Smooth muscle cell (in vitro differentiated cells): Measurements from ENCODE around the gene KCNT2. TPM values are rescaled to one million over a fixed set of nuclear protein-coding genes. Genes with fewer than 3 reads are reported as not detected.

Experiments used
- DNase-seq: peaks from one replicate; lab custom pipeline; 2025; ENCODE audit not compliant: unreplicated experiment; lab: John Stamatoyannopoulos, UW
- H2AFZ ChIP-seq: fragments of 200-600 bp; sonication (generic); 2 replicates; pipeline ENCODE4 v1.6.0; 2016; ENCODE audit warnings: antibody characterized with exemption, low read depth, mild to moderate bottlenecking
- H3F3A ChIP-seq: fragments of 200-600 bp; sonication (generic); 2 replicates; pipeline ENCODE4 v1.6.0; 2017; ENCODE audit warnings: antibody characterized with exemption, low read depth
- H3K27ac ChIP-seq: fragments of 200-600 bp; sonication (generic); 2 replicates; pipeline ENCODE4 v1.5.1; 2016; ENCODE audit warnings: low read depth, mild to moderate bottlenecking
- H3K27me3 ChIP-seq: fragments of 200-600 bp; sonication (generic); 2 replicates; pipeline ENCODE4 v1.6.1; 2016; ENCODE audit warnings: low read depth, mild to moderate bottlenecking
- H3K36me3 ChIP-seq: fragments of 200-600 bp; sonication (generic); 2 replicates; pipeline ENCODE4 v1.5.1; 2016; ENCODE audit warnings: low read depth
- H3K4me1 ChIP-seq: fragments of 200-600 bp; sonication (generic); 2 replicates; pipeline ENCODE4 v1.5.1; 2016; ENCODE audit warnings: low read depth
- H3K4me2 ChIP-seq: fragments of 200-600 bp; sonication (generic); 2 replicates; pipeline ENCODE4 v1.6.0; 2016; ENCODE audit warnings: mild to moderate bottlenecking
- H3K4me3 ChIP-seq: fragments of 200-600 bp; sonication (generic); 2 replicates; pipeline ENCODE4 v1.5.1; 2016; ENCODE audit warnings: mild to moderate bottlenecking
- H3K79me2 ChIP-seq: fragments of 200-600 bp; sonication (generic); 2 replicates; pipeline ENCODE4 v1.6.0; 2016; ENCODE audit warnings: low read depth, mild to moderate bottlenecking
- H3K9ac ChIP-seq: fragments of 200-600 bp; sonication (generic); 2 replicates; pipeline ENCODE4 v1.6.0; 2016; ENCODE audit warnings: low read depth
- H3K9me3 ChIP-seq: fragments of 200-600 bp; sonication (generic); replicated peaks from 2 replicates; pipeline ENCODE4 v1.5.1; 2016; ENCODE audit warnings: low read depth
- H4K20me1 ChIP-seq: fragments of 200-600 bp; sonication (generic); 2 replicates; pipeline ENCODE4 v1.6.0; 2016; ENCODE audit warnings: low read depth
- WGBS: methylation state at CpG from one replicate; pipeline ENCODE4 v1.1.7; 2016; ENCODE audit warnings: low lambda C conversion rate; 5-methylcytosine and 5-hydroxymethylcytosine counted together
- polyA plus RNA-seq: library from polyadenylated mRNA; unstranded; fragments of >200 nt; fragmentation: Nextera tagmentation; extraction: Ambion mirVana; gene quantifications from 2 replicates; pipeline ENCODE4 v1.2.1, GENCODE V29; 2016
- total RNA-seq: library from RNA; depleted of rRNA; stranded (reverse); fragments of >200 nt; gene quantifications from 2 replicates; pipeline ENCODE4 v1.2.3, GENCODE V29; 2014
- TF ChIP-seq, protein P1 (sequence below): fragments of 200-600 bp; sonication (generic); IDR thresholded peaks from 2 replicates; pipeline ENCODE4 v1.5.1; 2017; ENCODE audit warnings: borderline replicate concordance, mild to moderate bottlenecking, antibody characterized with exemption; ENCODE audit not compliant: insufficient read depth, poor library complexity, severe bottlenecking

Gene KCNT2
- total and polyA plus RNA-seq, 2 experiments from 2014 or later, result 1.3 to 2.7 TPM

- Histone ChIP-seq H3K4me2 (no peak overlapping the region), H3K27ac (no peak overlapping the region), H3K4me3 (no peak overlapping the region), H3K9me3 (no peaks in the 10 kb centered on the region), H3K9ac (no peak overlapping the region), H3K36me3 (no peaks in the 10 kb centered on the region), H2AFZ (no peak overlapping the region), H3F3A (no peaks in the 10 kb centered on the region), H4K20me1 (no peaks in the 10 kb centered on the region), H3K79me2 (no peaks in the 10 kb centered on the region), H3K27me3 (no peaks in the 10 kb centered on the region), H3K4me1 (no peaks in the 10 kb centered on the region)
- no peak for DNase-seq
- TF ChIP-seq, protein P1, sequence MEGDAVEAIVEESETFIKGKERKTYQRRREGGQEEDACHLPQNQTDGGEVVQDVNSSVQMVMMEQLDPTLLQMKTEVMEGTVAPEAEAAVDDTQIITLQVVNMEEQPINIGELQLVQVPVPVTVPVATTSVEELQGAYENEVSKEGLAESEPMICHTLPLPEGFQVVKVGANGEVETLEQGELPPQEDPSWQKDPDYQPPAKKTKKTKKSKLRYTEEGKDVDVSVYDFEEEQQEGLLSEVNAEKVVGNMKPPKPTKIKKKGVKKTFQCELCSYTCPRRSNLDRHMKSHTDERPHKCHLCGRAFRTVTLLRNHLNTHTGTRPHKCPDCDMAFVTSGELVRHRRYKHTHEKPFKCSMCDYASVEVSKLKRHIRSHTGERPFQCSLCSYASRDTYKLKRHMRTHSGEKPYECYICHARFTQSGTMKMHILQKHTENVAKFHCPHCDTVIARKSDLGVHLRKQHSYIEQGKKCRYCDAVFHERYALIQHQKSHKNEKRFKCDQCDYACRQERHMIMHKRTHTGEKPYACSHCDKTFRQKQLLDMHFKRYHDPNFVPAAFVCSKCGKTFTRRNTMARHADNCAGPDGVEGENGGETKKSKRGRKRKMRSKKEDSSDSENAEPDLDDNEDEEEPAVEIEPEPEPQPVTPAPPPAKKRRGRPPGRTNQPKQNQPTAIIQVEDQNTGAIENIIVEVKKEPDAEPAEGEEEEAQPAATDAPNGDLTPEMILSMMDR, result no peak
- WGBS, result 87% methylated on average over 5 of the region's 5 CpGs
Measured at GRCh38 chr1:196590012-196590708, 18.1 kb downstream of the KCNT2 start.

- no peaks in the 10 kb centered on the region for H4K20me1 ChIP-seq
- WGBS, result 98% methylated on average over 3 of the region's 3 CpGs
Measured at GRCh38 chr1:196584696-196585095, 23.5 kb downstream of the KCNT2 start.

GRCh38 chr1:196577386-196577785 lies 30.9 kb downstream of the KCNT2 start:
- TF ChIP-seq, protein P1, result no peak
- no peak for DNase-seq
- 69% methylated on average over 2 of the region's 2 CpGs for WGBS

More at GRCh38 chr1:196584696-196585095, 23.5 kb downstream of the KCNT2 start:
- Histone ChIP-seq H2AFZ (no peak overlapping the region), H3K27ac (no peak overlapping the region), H3K27me3 (no peaks in the 10 kb centered on the region), H3K4me3 (no peak overlapping the region), H3K9ac (no peak overlapping the region), H3F3A (no peaks in the 10 kb centered on the region), H3K4me2 (no peak overlapping the region), H3K36me3 (no peaks in the 10 kb centered on the region), H3K4me1 (no peaks in the 10 kb centered on the region), H3K9me3 (no peaks in the 10 kb centered on the region), H3K79me2 (no peaks in the 10 kb centered on the region)
- TF ChIP-seq, protein P1, result no peak
- DNase-seq, result no peak

DNA sequence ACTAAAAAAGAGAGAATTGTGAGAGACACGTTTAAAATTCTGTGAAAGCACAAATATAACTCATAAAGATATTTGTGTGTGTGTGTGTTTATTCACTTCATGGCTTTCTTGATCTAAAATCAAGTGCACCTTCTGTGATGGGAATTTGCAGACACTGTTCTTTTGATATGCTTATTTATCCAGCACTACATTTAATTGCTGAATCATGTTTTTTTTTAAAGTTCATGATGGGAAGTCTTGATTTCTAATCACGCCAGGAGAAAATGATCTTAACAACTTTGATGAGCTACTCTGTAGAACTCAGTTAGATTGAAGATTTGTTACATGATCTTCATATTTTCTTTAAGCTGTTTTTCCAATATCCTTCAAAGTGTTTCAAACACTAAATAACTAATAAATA lies 35.0 kb downstream of the KCNT2 start:
- WGBS, result 96% methylated on average over 2 of the region's 2 CpGs
- H3K79me2 ChIP-seq, result no peaks in the 10 kb centered on the region
- DNase-seq, result no peak
- H2AFZ ChIP-seq, result no peak overlapping the region
- no peaks in the 10 kb centered on the region for H3K9me3 ChIP-seq
- no peaks in the 10 kb centered on the region for H4K20me1 ChIP-seq
- H3K4me2 ChIP-seq, result no peak overlapping the region
- H3F3A ChIP-seq, result no peaks in the 10 kb centered on the region
- no peak overlapping the region for H3K27ac ChIP-seq
- TF ChIP-seq, protein P1, result no peak
- no peaks in the 10 kb centered on the region for H3K36me3 ChIP-seq
- no peaks in the 10 kb centered on the region for H3K27me3 ChIP-seq
- H3K4me1 ChIP-seq, result no peaks in the 10 kb centered on the region
- no peak overlapping the region for H3K9ac ChIP-seq
- no peak overlapping the region for H3K4me3 ChIP-seq

More at GRCh38 chr1:196577386-196577785, 30.9 kb downstream of the KCNT2 start:
- Histone ChIP-seq H3K27ac (no peak overlapping the region), H3K4me3 (no peak overlapping the region), H3K4me1 (no peaks in the 10 kb centered on the region), H2AFZ (no peak overlapping the region), H3K9me3 (no peaks in the 10 kb centered on the region), H3K9ac (no peak overlapping the region), H3K36me3 (no peaks in the 10 kb centered on the region), H4K20me1 (no peaks in the 10 kb centered on the region), H3F3A (no peaks in the 10 kb centered on the region), H3K4me2 (no peak overlapping the region), H3K79me2 (no peaks in the 10 kb centered on the region), H3K27me3 (no peaks in the 10 kb centered on the region)
